HepG2 (cell line): Measurements from ENCODE around the gene GCM1. TPM values are rescaled to one million over a fixed set of nuclear protein-coding genes. Genes with fewer than 3 reads are reported as not detected.

ENCODE experiments used
- CHD4 ChIP-seq: fragments of 200-600 bp; sonication (generic); IDR thresholded peaks from 2 replicates; pipeline ENCODE4 v1.7.0; 2017; ENCODE audit warnings: mild to moderate bottlenecking, low read length, borderline replicate concordance
- EED ChIP-seq: sonication (generic); formaldehyde crosslinking; IDR thresholded peaks from 2 replicates; pipeline ENCODE4 v1.5.0; 2020; ENCODE audit warnings: mild to moderate bottlenecking, missing genetic modification reagents
- HOXA7 ChIP-seq: sonication (generic); formaldehyde crosslinking; IDR thresholded peaks from 2 replicates; pipeline ENCODE4 v1.8.1; 2022; ENCODE audit warnings: mild to moderate bottlenecking, missing genetic modification reagents, moderate library complexity
- MBD4 ChIP-seq: IDR thresholded peaks from 2 replicates; pipeline ENCODE4 v1.6.1; 2012; ENCODE audit warnings: low read length, inconsistent platforms, borderline replicate concordance
- MXD4 ChIP-seq: IDR thresholded peaks from 2 replicates; pipeline ENCODE4 v1.6.1; 2016; ENCODE audit warnings: mild to moderate bottlenecking, missing biosample characterization, missing genetic modification reagents
- PHF21A ChIP-seq: sonication (generic); formaldehyde crosslinking; IDR thresholded peaks from 2 replicates; pipeline ENCODE4 v1.5.0; 2020; ENCODE audit warnings: mild to moderate bottlenecking, missing genetic modification reagents
- SKI ChIP-seq: fragments of 450-650 bp; IDR thresholded peaks from one replicate; pipeline ENCODE4 v1.6.1; 2018; ENCODE audit warnings: mild to moderate bottlenecking; ENCODE audit not compliant: partially characterized antibody
- ZNF30 ChIP-seq: sonication (generic); formaldehyde crosslinking; IDR thresholded peaks from 2 replicates; pipeline ENCODE4 v1.5.0; 2020; ENCODE audit warnings: mild to moderate bottlenecking, missing genetic modification reagents
- ZSCAN29 ChIP-seq: sonication (generic); formaldehyde crosslinking; conservative IDR thresholded peaks from 2 replicates; pipeline ENCODE4 v1.4.0; 2020; ENCODE audit warnings: mild to moderate bottlenecking, missing genetic modification reagents
- polyA plus RNA-seq, 8 experiments: library from polyadenylated mRNA; depleted of rRNA in 3 of 8; stranded (reverse) in 7 of 8; unstranded in 1 of 8; fragments of >200 nt; fragmentation: Illumina TruSeq in 4 of 8; extraction: Trizol in 4 of 8; gene quantifications; 2 replicates each; pipeline versions ENCODE4 v1.2.1 to v1.2.3, GENCODE V29; 2011 to 2016; ENCODE audit warnings: low read depth in 4 of 8, missing spikeins in 1 of 8, mixed read lengths in 1 of 8; ENCODE audit not compliant: insufficient read depth in 1 of 8
- total RNA-seq, 5 experiments: library from RNA; depleted of rRNA; stranded (reverse); fragments of >200 nt; fragmentation: Illumina TruSeq; extraction: Trizol; gene quantifications; 2 replicates each; pipeline ENCODE4 v1.2.3, GENCODE V29; 2016; ENCODE audit warnings: low read depth in 1 of 5
- TF ChIP-seq, protein P1 (sequence below): sonication (generic); formaldehyde crosslinking; IDR thresholded peaks from 2 replicates; pipeline ENCODE4 v1.8.0; 2022; ENCODE audit warnings: missing genetic modification reagents, mild to moderate bottlenecking, inconsistent platforms, borderline replicate concordance
- TF ChIP-seq, protein P2 (sequence below): sonication (generic); formaldehyde crosslinking; IDR thresholded peaks from 2 replicates; pipeline ENCODE4 v1.4.0; 2020; ENCODE audit warnings: missing genetic modification reagents, borderline replicate concordance
- TF ChIP-seq, protein P3 (sequence below): sonication (generic); formaldehyde crosslinking; IDR thresholded peaks from 2 replicates; pipeline ENCODE4 v1.4.0; 2020; ENCODE audit warnings: mild to moderate bottlenecking, missing genetic modification reagents

GCM1 gene
- total and polyA plus RNA-seq, 2 of the 13 experiments (the other 11 are each of a cell fraction or from before 2014, with no cell fraction given) = 0.04 to 0.13 TPM

DNA sequence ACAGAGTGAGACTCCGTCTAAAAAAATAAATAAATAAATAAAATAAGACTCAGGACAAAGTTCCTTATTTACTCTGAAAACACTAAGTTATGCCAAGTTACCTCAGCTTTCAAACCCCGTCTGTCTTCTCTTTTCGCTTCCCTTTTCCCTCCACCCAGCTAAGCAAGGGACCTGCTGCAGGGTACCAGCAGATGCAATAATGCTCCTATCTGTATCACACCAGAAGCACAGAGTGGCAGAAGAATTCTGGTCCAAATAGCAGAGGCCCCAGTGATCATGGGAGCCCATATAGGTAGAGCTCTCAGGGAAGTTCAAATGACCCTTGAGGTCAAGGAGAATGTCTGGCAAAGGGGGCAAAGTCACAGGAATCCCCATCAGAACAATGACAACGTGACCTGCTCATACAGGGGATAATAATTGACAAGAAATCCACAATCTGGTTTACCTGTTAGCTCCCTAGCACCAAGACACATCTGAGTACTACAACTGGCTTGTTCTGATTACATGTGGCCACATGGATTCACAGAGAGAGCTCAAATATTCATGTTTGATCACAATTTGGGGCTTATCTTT lies 8.7 kb downstream of the GCM1 start (continued):
- TF ChIP-seq, protein P1, sequence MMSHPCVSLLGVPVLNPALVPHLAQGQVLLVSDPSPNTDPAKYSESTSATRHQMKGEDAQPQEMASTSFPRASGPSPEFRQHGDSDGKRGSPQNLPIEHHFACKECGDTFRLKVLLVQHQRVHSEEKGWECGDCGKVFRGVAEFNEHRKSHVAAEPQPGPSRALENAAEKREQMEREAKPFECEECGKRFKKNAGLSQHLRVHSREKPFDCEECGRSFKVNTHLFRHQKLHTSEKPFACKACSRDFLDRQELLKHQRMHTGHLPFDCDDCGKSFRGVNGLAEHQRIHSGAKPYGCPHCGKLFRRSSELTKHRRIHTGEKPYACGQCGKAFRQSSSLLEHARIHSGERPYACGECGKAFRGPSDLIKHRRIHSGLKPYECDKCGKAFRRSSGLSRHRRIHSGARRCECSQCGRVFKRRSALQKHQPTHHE (CRISPR knock-in tag) = no peak
- TF ChIP-seq ZSCAN29 (no peak), CHD4 (no peak), EED (CRISPR knock-in tag) (no peak), PHF21A (CRISPR knock-in tag) (peak; percentile 46), SKI (no peak), MBD4 (no peak), MXD4 (CRISPR knock-in tag) (no peak), ZNF30 (CRISPR knock-in tag) (no peak), HOXA7 (CRISPR knock-in tag) (no peak)
- TF ChIP-seq, protein P2, sequence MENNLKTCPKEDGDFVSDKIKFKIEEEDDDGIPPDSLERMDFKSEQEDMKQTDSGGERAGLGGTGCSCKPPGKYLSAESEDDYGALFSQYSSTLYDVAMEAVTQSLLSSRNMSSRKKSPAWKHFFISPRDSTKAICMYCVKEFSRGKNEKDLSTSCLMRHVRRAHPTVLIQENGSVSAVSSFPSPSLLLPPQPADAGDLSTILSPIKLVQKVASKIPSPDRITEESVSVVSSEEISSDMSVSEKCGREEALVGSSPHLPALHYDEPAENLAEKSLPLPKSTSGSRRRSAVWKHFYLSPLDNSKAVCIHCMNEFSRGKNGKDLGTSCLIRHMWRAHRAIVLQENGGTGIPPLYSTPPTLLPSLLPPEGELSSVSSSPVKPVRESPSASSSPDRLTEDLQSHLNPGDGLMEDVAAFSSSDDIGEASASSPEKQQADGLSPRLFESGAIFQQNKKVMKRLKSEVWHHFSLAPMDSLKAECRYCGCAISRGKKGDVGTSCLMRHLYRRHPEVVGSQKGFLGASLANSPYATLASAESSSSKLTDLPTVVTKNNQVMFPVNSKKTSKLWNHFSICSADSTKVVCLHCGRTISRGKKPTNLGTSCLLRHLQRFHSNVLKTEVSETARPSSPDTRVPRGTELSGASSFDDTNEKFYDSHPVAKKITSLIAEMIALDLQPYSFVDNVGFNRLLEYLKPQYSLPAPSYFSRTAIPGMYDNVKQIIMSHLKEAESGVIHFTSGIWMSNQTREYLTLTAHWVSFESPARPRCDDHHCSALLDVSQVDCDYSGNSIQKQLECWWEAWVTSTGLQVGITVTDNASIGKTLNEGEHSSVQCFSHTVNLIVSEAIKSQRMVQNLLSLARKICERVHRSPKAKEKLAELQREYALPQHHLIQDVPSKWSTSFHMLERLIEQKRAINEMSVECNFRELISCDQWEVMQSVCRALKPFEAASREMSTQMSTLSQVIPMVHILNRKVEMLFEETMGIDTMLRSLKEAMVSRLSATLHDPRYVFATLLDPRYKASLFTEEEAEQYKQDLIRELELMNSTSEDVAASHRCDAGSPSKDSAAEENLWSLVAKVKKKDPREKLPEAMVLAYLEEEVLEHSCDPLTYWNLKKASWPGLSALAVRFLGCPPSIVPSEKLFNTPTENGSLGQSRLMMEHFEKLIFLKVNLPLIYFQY (CRISPR knock-in tag) = no peak
- TF ChIP-seq, protein P3, sequence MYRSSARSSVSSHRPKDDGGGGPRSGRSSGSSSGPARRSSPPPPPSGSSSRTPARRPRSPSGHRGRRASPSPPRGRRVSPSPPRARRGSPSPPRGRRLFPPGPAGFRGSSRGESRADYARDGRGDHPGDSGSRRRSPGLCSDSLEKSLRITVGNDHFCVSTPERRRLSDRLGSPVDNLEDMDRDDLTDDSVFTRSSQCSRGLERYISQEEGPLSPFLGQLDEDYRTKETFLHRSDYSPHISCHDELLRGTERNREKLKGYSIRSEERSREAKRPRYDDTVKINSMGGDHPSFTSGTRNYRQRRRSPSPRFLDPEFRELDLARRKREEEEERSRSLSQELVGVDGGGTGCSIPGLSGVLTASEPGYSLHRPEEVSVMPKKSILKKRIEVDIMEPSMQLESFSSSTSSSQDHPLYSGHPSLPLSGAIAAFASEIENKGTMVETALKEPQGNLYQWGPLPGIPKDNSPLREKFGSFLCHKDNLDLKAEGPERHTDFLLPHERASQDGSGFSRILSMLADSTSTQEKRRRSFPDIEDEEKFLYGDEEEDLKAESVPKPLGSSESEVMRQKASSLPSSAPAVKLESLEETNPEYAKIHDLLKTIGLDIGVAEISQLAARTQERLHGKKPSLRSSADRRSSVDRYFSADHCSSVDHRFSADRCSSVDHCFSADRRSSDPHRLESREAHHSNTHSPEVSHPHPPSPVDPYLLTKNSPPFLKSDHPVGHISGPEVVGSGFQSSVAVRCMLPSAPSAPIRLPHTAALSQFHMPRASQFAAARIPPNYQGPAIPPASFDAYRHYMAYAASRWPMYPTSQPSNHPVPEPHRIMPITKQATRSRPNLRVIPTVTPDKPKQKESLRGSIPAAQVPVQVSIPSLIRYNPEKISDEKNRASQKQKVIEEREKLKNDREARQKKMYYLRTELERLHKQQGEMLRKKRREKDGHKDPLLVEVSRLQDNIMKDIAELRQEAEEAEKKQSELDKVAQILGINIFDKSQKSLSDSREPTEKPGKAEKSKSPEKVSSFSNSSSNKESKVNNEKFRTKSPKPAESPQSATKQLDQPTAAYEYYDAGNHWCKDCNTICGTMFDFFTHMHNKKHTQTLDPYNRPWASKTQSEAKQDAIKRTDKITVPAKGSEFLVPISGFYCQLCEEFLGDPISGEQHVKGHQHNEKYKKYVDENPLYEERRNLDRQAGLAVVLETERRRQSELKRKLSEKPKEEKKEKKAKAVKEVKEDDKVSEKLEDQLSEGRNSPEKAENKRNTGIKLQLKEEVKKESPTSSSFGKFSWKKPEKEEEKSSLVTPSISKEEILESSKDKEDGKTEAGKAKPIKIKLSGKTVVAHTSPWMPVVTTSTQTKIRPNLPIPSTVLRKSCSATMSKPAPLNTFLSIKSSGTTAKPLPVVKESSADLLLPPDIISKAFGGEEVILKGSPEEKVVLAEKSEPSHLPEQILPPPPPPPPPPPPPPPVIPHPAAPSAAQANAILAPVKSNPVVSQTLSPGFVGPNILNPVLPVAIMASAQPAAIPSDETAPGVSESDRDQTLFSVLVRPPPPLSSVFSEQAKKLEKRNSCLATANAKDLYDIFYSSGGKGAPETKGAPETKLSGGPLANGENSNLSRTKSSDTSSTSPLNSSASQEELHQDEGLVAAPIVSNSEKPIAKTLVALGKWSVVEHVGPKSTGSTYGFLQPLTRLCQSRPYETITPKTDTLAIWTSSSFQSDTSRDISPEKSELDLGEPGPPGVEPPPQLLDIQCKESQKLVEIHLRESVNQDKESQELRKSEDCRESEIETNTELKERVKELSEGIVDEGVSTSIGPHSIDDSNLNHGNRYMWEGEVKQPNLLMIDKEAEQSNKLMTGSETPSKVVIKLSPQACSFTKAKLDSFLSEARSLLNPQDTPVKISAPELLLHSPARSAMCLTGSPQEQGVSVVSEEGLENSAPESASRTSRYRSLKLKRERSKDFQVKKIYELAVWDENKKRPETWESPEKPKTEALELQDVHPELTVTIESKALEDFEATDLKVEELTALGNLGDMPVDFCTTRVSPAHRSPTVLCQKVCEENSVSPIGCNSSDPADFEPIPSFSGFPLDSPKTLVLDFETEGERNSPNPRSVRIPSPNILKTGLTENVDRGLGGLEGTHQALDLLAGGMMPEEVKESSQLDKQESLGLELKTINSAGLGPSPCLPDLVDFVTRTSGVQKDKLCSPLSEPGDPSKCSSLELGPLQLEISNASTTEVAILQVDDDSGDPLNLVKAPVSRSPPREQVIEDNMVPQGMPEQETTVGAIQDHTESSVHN (CRISPR knock-in tag) = no peak
